ENCODE results near the gene ARHGAP19.

The ARHGAP19 gene, protein sequence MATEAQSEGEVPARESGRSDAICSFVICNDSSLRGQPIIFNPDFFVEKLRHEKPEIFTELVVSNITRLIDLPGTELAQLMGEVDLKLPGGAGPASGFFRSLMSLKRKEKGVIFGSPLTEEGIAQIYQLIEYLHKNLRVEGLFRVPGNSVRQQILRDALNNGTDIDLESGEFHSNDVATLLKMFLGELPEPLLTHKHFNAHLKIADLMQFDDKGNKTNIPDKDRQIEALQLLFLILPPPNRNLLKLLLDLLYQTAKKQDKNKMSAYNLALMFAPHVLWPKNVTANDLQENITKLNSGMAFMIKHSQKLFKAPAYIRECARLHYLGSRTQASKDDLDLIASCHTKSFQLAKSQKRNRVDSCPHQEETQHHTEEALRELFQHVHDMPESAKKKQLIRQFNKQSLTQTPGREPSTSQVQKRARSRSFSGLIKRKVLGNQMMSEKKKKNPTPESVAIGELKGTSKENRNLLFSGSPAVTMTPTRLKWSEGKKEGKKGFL

DNA sequence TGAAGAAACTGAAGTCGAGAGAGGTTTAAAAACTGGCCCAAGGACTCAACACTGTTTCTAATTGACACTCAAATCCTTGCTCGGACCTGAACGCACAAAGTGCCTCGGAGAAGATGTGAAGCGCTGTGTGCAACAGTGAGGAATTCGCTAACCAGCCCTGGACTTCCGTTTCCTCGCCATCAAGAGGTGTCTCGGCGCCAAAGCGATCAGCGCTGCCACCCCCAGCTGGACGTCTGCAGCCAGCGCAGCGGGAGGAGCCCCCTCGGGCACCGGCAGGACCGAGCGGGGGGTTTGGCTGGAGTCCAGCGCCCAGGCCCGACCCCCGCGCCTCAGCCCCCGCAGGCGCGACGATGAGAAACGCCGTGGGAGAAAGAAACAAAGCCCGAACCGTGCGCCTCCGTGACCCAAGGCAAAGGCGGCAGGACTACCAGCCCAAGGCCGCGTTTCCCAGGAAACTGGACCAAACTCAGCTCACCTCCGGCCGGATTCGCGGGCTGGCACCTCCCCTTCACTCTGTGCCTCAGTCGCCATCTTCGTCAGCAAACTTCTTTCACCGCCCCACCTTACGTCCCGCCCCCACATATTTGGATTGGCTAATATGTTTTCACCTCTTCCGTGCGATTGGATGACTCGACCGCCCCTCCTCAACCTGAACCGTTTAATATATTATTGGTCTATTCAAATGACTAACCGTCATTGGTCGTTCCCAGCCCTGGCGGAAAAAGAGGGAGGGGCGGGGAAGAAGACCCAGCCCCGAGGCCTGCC lies at the start of gene ARHGAP19:
Gene ARHGAP19, minus strand, starts transcription at position 541 of the 765 bp plus-strand sequence. Its CDS starts 10 bp downstream, at position 531.
- peak within 1 kb of the TSS; percentile 95 for H3K4me3 Mint-ChIP-seq
- DNase-seq (peak; percentile 90), ATAC-seq (peak; percentile 98)
- no peaks in the 10 kb centered on the region for H3K9me3 Mint-ChIP-seq
- peaks cover 7% of the 10 kb centered on the region for H3K36me3 Mint-ChIP-seq (ENCODE audit: low read depth)
- peaks cover 20% of the 10 kb centered on the region for H3K4me1 Mint-ChIP-seq
- H3K27me3 Mint-ChIP-seq: peaks cover 4% of the 10 kb centered on the region
- H3K27ac Mint-ChIP-seq: peak within 1 kb of the TSS; percentile 93

DNA sequence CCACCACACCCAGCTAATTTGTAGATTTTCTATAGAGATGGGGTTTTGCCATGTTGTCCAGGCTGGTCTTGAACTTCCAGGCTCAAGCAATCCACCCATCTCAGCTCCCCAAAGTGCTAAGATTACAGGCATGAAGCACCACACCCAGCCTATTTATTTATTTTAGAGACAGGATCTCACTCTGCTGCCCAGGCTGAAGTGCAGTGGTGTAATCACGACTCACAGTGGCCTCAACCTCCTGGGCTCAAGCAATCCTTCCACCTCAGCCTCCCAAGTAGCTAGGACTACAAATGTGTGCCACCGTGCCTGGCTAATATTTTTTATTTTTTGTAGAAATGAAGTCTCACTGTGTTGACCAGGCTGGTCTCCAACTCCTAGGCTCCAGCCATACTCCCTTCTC lies 49.0 kb upstream of the ARHGAP19 start:
- Mint-ChIP-seq H3K4me1 (peaks cover 5% of the 10 kb centered on the region), H3K27me3 (no peaks in the 10 kb centered on the region), H3K36me3 (ENCODE audit: low read depth) (no peaks in the 10 kb centered on the region), H3K4me3 (no peak overlapping the region), H3K9me3 (no peaks in the 10 kb centered on the region), H3K27ac (no peak overlapping the region)
- DNase-seq (no peak), ATAC-seq (no peak)

- DNase-seq (no peak), ATAC-seq (no peak)
- Mint-ChIP-seq H3K27ac (no peak overlapping the region), H3K4me1 (peaks cover 20% of the 10 kb centered on the region), H3K27me3 (no peaks in the 10 kb centered on the region), H3K9me3 (no peaks in the 10 kb centered on the region), H3K36me3 (ENCODE audit: low read depth) (no peaks in the 10 kb centered on the region), H3K4me3 (no peak overlapping the region)
Measured at GRCh38 chr10:97338041-97338440, 45.6 kb upstream of the ARHGAP19 start.

GRCh38 chr10:97336942-97337831 lies 44.8 kb upstream of the ARHGAP19 start:
- Mint-ChIP-seq H3K9me3 (no peaks in the 10 kb centered on the region), H3K4me1 (peaks cover 29% of the 10 kb centered on the region), H3K27ac (peak overlapping the region; percentile 29), H3K36me3 (ENCODE audit: low read depth) (no peaks in the 10 kb centered on the region), H3K27me3 (no peaks in the 10 kb centered on the region), H3K4me3 (peak overlapping the region; percentile 28)
- DNase-seq: no peak
- ATAC-seq: no peak

DNA sequence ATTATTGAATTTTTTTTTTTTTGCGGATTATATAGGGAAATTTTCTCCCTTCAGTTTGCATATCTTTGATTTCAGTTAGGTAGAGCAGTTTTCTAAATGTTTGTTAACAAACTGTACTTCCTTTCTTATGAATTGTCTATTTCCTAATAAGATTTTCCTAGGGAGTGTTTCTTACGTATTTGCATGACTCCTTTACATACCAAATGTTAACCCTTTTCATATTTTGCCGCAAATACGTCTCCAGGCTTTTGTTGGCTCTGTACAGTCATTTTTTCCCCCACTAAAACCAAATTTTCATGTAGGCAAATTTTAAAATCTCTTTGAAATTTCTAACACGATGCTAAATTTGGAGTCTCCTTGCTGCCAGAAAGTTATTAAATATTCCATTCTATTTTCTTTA lies 44.0 kb upstream of the ARHGAP19 start:
- ATAC-seq (no peak), DNase-seq (no peak)
- no peaks in the 10 kb centered on the region for H3K36me3 Mint-ChIP-seq (ENCODE audit: low read depth)
- H3K9me3 Mint-ChIP-seq: no peaks in the 10 kb centered on the region
- H3K4me1 Mint-ChIP-seq: peaks cover 35% of the 10 kb centered on the region
- no peaks in the 10 kb centered on the region for H3K27me3 Mint-ChIP-seq
- H3K4me3 Mint-ChIP-seq: peak overlapping the region; percentile 28
- H3K27ac Mint-ChIP-seq: peak overlapping the region; percentile 29

DNA sequence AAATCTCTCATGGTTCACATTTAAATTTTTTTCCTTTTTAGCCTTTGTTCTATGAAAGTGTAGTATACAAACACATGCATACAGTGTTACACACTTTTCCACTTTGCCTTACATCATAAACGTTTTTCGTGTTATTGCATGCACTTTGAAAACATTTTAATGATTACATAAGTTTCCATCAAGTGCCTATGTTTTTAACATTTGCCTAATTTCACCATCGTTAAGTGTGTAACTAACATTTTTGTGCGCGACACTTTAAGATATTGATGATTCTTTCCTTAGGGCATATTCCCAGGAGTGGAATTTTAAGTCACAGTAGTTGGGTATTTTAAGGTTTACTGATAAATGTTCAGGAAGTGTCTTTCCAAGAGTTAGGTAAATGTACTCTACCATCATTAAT lies 43.6 kb upstream of the ARHGAP19 start:
- Mint-ChIP-seq H3K4me1 (peaks cover 40% of the 10 kb centered on the region), H3K4me3 (peak overlapping the region; percentile 56), H3K9me3 (no peaks in the 10 kb centered on the region), H3K36me3 (ENCODE audit: low read depth) (peaks cover 1% of the 10 kb centered on the region), H3K27ac (peak overlapping the region; percentile 74), H3K27me3 (no peaks in the 10 kb centered on the region)
- ATAC-seq (no peak), DNase-seq (no peak)

- no peak overlapping the region for H3K27ac Mint-ChIP-seq
- ATAC-seq: no peak
- peak; percentile 25 for DNase-seq
- no peaks in the 10 kb centered on the region for H3K27me3 Mint-ChIP-seq
- peaks cover 1% of the 10 kb centered on the region for H3K36me3 Mint-ChIP-seq (ENCODE audit: low read depth)
- no peaks in the 10 kb centered on the region for H3K9me3 Mint-ChIP-seq
- peak overlapping the region; percentile 71 for H3K4me3 Mint-ChIP-seq
- peaks cover 41% of the 10 kb centered on the region for H3K4me1 Mint-ChIP-seq
Measured at GRCh38 chr10:97335188-97335619, 42.8 kb upstream of the ARHGAP19 start.

DNA sequence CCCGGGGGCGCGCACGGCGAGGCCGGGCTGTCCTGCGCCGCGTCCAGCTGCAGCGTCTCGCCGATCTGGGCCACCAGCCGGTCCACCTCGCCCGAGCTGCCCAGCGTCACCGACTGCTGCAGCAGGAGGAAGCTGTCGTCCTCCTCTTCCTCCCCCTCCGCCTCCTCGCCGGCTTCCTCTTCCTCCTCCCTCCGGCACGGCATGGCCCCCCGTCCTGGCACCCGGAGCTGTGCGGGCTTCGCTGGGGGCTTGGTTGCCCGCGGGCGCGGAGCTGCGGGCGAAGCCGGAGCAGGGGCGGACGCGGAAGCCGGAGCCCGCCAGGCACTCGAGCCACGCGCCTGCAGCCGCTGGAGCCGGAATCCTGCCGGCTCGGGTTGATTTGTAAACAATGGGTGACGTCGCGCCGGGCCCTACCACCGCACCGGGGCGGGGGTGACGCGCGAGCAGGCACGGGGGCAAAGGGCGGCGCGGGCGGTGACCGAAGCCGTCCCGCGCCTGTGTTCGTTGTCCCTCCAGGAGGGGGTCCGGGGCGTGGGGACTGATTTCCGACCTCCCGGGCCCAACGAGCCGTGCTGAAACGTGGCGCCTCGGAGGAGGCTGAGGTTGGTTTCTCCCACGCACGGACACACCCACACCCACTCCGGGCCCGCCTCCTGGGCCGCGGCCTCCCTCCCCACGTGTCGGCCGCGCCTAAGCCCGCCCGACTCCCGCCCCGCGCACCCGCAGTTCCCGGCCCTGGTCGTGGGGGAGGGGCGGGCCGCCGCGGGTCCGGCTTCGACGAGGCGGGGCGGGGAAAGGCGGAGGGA lies 42.1 kb upstream of the ARHGAP19 start, which contains the start of gene FRAT2:
Gene FRAT2, minus strand, starts transcription at position 360 of the 806 bp plus-strand sequence. Its CDS starts 157 bp downstream, at position 203.
- DNase-seq (peak; percentile 87), ATAC-seq (peak; percentile 72)
- H3K27me3 Mint-ChIP-seq: no peaks in the 10 kb centered on the region
- peaks cover 45% of the 10 kb centered on the region for H3K4me1 Mint-ChIP-seq
- peak within 1 kb of the TSS; percentile 87 for H3K4me3 Mint-ChIP-seq
- H3K36me3 Mint-ChIP-seq (ENCODE audit: low read depth): peaks cover 5% of the 10 kb centered on the region
- H3K27ac Mint-ChIP-seq: peak within 1 kb of the TSS; percentile 85
- H3K9me3 Mint-ChIP-seq: no peaks in the 10 kb centered on the region

DNA sequence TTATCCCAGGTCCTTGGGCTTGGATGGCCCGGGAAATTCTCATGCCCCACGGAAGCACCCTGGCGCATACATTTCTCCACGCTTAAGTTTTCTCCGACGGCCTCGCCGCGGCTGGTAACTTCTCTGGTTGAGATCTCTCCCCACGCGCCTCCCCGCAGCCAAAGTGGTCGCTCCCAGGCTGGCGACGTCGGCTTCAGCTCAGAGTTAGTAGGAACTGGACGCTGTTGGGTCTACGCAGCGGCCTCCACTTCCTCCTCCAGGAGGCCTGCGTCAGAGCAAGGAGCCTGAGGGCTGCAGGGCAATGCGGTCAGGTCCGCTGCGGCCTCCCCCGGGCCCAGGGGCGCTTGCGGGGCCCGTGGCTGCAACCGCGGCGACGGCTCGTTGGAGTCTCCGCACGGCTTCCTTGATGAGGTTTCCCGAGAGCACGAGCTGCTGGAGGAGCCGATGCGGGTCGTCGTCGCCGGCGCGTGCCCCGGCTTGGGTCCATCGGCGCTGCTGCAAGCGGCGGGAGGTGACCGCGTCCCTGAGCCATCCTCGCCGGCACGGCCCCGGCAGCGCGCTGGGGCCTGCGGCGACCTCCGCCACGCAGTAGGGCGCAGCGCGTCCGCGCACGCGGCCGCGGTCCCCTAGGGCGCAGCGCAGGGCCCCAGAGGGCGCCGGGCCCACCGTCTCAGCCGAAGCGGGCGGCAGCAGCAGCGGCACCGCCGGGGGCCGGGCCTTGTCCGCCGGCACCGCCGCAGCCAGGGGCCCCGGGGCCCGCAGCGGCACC lies 41.3 kb upstream of the ARHGAP19 start:
- peak overlapping the region; percentile 87 for H3K4me3 Mint-ChIP-seq
- no peaks in the 10 kb centered on the region for H3K9me3 Mint-ChIP-seq
- H3K36me3 Mint-ChIP-seq (ENCODE audit: low read depth): peaks cover 11% of the 10 kb centered on the region
- no peaks in the 10 kb centered on the region for H3K27me3 Mint-ChIP-seq
- ATAC-seq (peak; percentile 37), DNase-seq (peak; percentile 55)
- H3K4me1 Mint-ChIP-seq: peaks cover 52% of the 10 kb centered on the region
- peak overlapping the region; percentile 85 for H3K27ac Mint-ChIP-seq

- Mint-ChIP-seq H3K27ac (peak overlapping the region; percentile 85), H3K36me3 (ENCODE audit: low read depth) (peaks cover 12% of the 10 kb centered on the region), H3K9me3 (no peaks in the 10 kb centered on the region), H3K4me1 (peaks cover 57% of the 10 kb centered on the region), H3K27me3 (no peaks in the 10 kb centered on the region), H3K4me3 (peak overlapping the region; percentile 87)
- ATAC-seq (no peak), DNase-seq (no peak)
Measured at GRCh38 chr10:97333351-97333600, 40.8 kb upstream of the ARHGAP19 start.

- ATAC-seq (no peak), DNase-seq (no peak)
- H3K4me1 Mint-ChIP-seq: peaks cover 62% of the 10 kb centered on the region
- peak overlapping the region; percentile 85 for H3K27ac Mint-ChIP-seq
- H3K4me3 Mint-ChIP-seq: peak overlapping the region; percentile 87
- no peaks in the 10 kb centered on the region for H3K9me3 Mint-ChIP-seq
- peaks cover 12% of the 10 kb centered on the region for H3K36me3 Mint-ChIP-seq (ENCODE audit: low read depth)
- H3K27me3 Mint-ChIP-seq: no peaks in the 10 kb centered on the region
Measured at GRCh38 chr10:97332591-97333350, 40.3 kb upstream of the ARHGAP19 start.

DNA sequence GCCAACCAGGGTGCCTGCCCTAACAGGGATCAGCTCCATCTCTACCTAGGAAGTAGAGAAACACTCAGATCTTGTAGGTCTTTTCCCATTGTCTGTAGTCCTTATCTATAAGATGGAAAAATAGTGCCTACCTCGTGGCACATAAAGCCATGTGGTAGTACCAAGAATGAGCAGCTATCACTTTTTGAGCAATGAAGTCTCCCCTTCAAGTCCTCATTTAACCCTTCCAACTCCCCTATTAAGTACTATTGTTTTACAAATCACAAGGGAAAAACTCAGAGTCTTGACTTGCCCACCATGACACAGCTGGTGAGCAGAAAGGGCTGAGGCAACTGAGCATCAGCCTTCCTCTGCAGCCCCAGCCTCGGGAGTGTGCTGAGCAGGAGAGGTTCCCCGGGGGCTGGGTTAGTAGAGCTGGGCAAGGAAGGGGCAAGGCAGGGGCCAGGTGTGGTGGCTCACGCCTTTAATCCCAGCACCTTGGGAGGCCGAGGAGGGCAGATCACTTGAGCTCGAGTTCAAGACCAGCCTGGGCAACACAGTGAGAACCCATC lies 38.8 kb upstream of the ARHGAP19 start:
- H3K9me3 Mint-ChIP-seq: no peaks in the 10 kb centered on the region
- H3K27ac Mint-ChIP-seq: peak overlapping the region; percentile 47
- DNase-seq (no peak), ATAC-seq (no peak)
- no peaks in the 10 kb centered on the region for H3K27me3 Mint-ChIP-seq
- peaks cover 12% of the 10 kb centered on the region for H3K36me3 Mint-ChIP-seq (ENCODE audit: low read depth)
- H3K4me3 Mint-ChIP-seq: peak overlapping the region; percentile 32
- peaks cover 66% of the 10 kb centered on the region for H3K4me1 Mint-ChIP-seq
